Measurements from ENCODE around the gene WFIKKN1.

Gene WFIKKN1

GRCh38 chr16:680967-681745 is 50.4 kb downstream of the WFIKKN1 start:
- CTCF ChIA-PET: interaction anchor here (1.1 to 1.2 kb wide), 2 partner anchors 19 to 20 kb away, joined by 3 to 4 read pairs; no protein-coding TSS in a partner anchor
- H3K27ac ChIP-seq: peak overlapping the region; percentile 94
- POLR2A ChIA-PET (ENCODE audit: low non-redundant PET): no interaction called here
- no peak for TF ChIP-seq CTCF (conservative IDR thresholded peaks at IDR 0.05; ENCODE audit: low read depth)
- DNase-seq (ENCODE audit: low spot score): no peak

- ChIA-PET POLR2A (ENCODE audit: low non-redundant PET) (no interaction called here), CTCF (interaction anchor here (1.0 to 1.2 kb wide), 2 partner anchors 14 to 19 kb away, joined by 3 to 4 read pairs; partner anchors contain the start of gene RHOT2)
- TF ChIP-seq CTCF (conservative IDR thresholded peaks at IDR 0.05; ENCODE audit: low read depth): no peak
- H3K27ac ChIP-seq: peak overlapping the region; percentile 94
- DNase-seq (ENCODE audit: low spot score): no peak
Observed at GRCh38 chr16:681746-682427, 51.1 kb downstream of the WFIKKN1 start.

GRCh38 chr16:682493-683395 is 52.0 kb downstream of the WFIKKN1 start:
- TF ChIP-seq CTCF (conservative IDR thresholded peaks at IDR 0.05; ENCODE audit: low read depth): no peak
- H3K27ac ChIP-seq: peak overlapping the region; percentile 94
- CTCF ChIA-PET: interaction anchor here (1.0 kb wide), 1 partner anchor 15 kb away, joined by 4 read pairs; the partner anchor contains the start of gene RHOT2
- POLR2A ChIA-PET (ENCODE audit: low non-redundant PET): no interaction called here
- DNase-seq (ENCODE audit: low spot score): no peak

GRCh38 chr16:683396-684070 is 52.7 kb downstream of the WFIKKN1 start:
- H3K27ac ChIP-seq: peak overlapping the region; percentile 94
- CTCF ChIA-PET: interaction anchor here (0.6 to 1.6 kb wide), 4 partner anchors 16 to 91 kb away, joined by 3 to 5 read pairs (median 4); partner anchors contain the start of genes METRN and RHOT2
- DNase-seq (ENCODE audit: low spot score): no peak
- POLR2A ChIA-PET (ENCODE audit: low non-redundant PET): interaction anchor here (0.6 to 1.2 kb wide), 3 partner anchors 11 to 612 kb away, joined by 3 to 5 read pairs (median 5); no protein-coding TSS in a partner anchor
- no peak for TF ChIP-seq CTCF (conservative IDR thresholded peaks at IDR 0.05; ENCODE audit: low read depth)

Measured in RWPE1 (cell line).